ENCODE results near the gene PIK3R4.

The PIK3R4 gene

GRCh38 chr3:130739848-130740247 is 6.8 kb downstream of the PIK3R4 start:
- no peak for DNase-seq

- DNase-seq, result no peak
Measured at GRCh38 chr3:130738241-130738640, 8.4 kb downstream of the PIK3R4 start.

GRCh38 chr3:130737622-130738021 is 9.0 kb downstream of the PIK3R4 start:
- no peak for DNase-seq

GRCh38 chr3:130733236-130733875 is 13.3 kb downstream of the PIK3R4 start:
- DNase-seq, result no peak

GRCh38 chr3:130732501-130732900 is 14.1 kb downstream of the PIK3R4 start:
- no peak for DNase-seq

GRCh38 chr3:130731817-130732216 is 14.8 kb downstream of the PIK3R4 start:
- DNase-seq, result no peak

GRCh38 chr3:130729154-130729553 is 17.5 kb downstream of the PIK3R4 start:
- no peak for DNase-seq

- DNase-seq, result no peak
Measured at GRCh38 chr3:130728037-130728436, 18.6 kb downstream of the PIK3R4 start.

- DNase-seq, result no peak
Measured at GRCh38 chr3:130725746-130726145, 20.9 kb downstream of the PIK3R4 start.

- DNase-seq, result no peak
Measured at GRCh38 chr3:130715616-130716015, 31.0 kb downstream of the PIK3R4 start.

GRCh38 chr3:130712718-130713423 is 33.8 kb downstream of the PIK3R4 start:
- DNase-seq, result no peak

- DNase-seq, result no peak
Measured at GRCh38 chr3:130711565-130712324, 34.9 kb downstream of the PIK3R4 start.

- no peak for DNase-seq
Measured at GRCh38 chr3:130709671-130710070, 37.0 kb downstream of the PIK3R4 start.

- DNase-seq, result no peak
Measured at GRCh38 chr3:130707902-130708601, 38.6 kb downstream of the PIK3R4 start.

GRCh38 chr3:130705501-130705900 is 41.1 kb downstream of the PIK3R4 start:
- DNase-seq, result no peak

GRCh38 chr3:130702985-130703384 is 43.6 kb downstream of the PIK3R4 start:
- no peak for DNase-seq

- DNase-seq, result no peak
Measured at GRCh38 chr3:130700541-130700940, 46.1 kb downstream of the PIK3R4 start.

- no peak for DNase-seq
Measured at GRCh38 chr3:130699765-130700164, 46.9 kb downstream of the PIK3R4 start.

GRCh38 chr3:130693314-130693713 is 53.3 kb downstream of the PIK3R4 start:
- no peak for DNase-seq

- no peak for DNase-seq
Measured at GRCh38 chr3:130692455-130692854, 54.2 kb downstream of the PIK3R4 start.

GRCh38 chr3:130688697-130689470 is 57.7 kb downstream of the PIK3R4 start:
- no peak for DNase-seq

GRCh38 chr3:130688015-130688688 is 58.5 kb downstream of the PIK3R4 start:
- no peak for DNase-seq

All from stimulated activated CD4-positive, alpha-beta T cell treated with anti-CD3 and anti-CD28 coated beads, Interleukin-15, amount 100 ng/mL, for 24 hours (primary cell).